B cell (primary cell): Measurements from ENCODE around the gene CCL3.

Source experiments
- CTCF ChIP-seq: fragments of 200-600 bp; IDR thresholded peaks from one replicate; pipeline ENCODE4 v1.8.0; 2022; ENCODE audit warnings: antibody characterized with exemption, mild to moderate bottlenecking
- EZH2 ChIP-seq: IDR thresholded peaks from 2 replicates; pipeline ENCODE4 v1.6.1; 2012; ENCODE audit warnings: borderline replicate concordance, low read depth, mild to moderate bottlenecking, moderate library complexity, low read length; ENCODE audit not compliant: insufficient read depth, poor library complexity, severe bottlenecking

DNA sequence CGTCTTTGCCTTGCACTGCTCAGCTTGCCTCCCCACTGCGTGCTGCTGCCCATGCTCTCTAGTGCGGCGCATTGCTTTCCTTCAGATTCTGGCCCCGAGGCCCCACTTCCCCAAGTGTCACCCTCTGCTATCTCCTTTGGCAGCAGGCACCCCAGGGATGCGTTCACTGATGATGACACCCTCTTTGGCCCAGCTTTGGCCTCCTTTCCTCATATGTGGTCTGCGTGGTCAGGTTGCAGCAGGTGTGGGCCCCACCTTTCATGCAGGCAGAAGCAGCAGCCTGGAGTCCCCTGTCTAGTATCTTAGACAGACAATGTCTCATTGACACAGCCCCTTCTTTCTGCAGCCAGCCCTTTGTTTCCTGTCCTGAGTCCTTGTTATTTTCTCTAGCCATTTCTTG is 4.8 kb upstream of the CCL3 start:
- TF ChIP-seq EZH2 (no peak), CTCF (no peak)
